DOHH2 (cell line): ENCODE results near the gene PLEKHS1.

ENCODE experiments used
- H3F3A ChIP-seq: fragments of 200-600 bp; sonication (generic), shearing (Covaris generic); 2 replicates; pipeline ENCODE4 v1.6.0; 2016; ENCODE audit warnings: antibody characterized with exemption, mild to moderate bottlenecking; ENCODE audit not compliant: control insufficient read depth, insufficient read depth
- H3K27ac ChIP-seq: fragments of 200-600 bp; sonication (generic); 2 replicates; pipeline ENCODE4 v1.5.1; 2014; ENCODE audit warnings: low read depth, mild to moderate bottlenecking, low read length, moderate library complexity
- H3K27me3 ChIP-seq: fragments of 200-600 bp; sonication (generic); 2 replicates; pipeline ENCODE4 v1.6.1; 2014; ENCODE audit warnings: mild to moderate bottlenecking, low read length, mixed read lengths; ENCODE audit not compliant: control insufficient read depth
- H3K36me3 ChIP-seq: fragments of 200-600 bp; sonication (generic); 2 replicates; pipeline ENCODE4 v1.6.1; 2014; ENCODE audit warnings: mild to moderate bottlenecking, low read length, moderate library complexity, mixed read lengths; ENCODE audit not compliant: control insufficient read depth
- H3K4me1 ChIP-seq: fragments of 200-600 bp; sonication (generic); 2 replicates; pipeline ENCODE4 v1.6.1; 2014; ENCODE audit warnings: mild to moderate bottlenecking, low read length, mixed read lengths; ENCODE audit not compliant: control insufficient read depth
- H3K4me2 ChIP-seq: fragments of 200-600 bp; sonication (generic); 2 replicates; pipeline ENCODE4 v1.6.0; 2014; ENCODE audit warnings: mild to moderate bottlenecking, low read length, moderate library complexity
- H3K4me3 ChIP-seq: fragments of 200-600 bp; sonication (generic); 2 replicates; pipeline ENCODE4 v1.5.1; 2014; ENCODE audit warnings: mild to moderate bottlenecking, low read length, mixed read lengths
- H3K79me2 ChIP-seq: fragments of 200-600 bp; sonication (generic); 2 replicates; pipeline ENCODE4 v1.6.1; 2014; ENCODE audit warnings: mild to moderate bottlenecking, low read length, mixed read lengths; ENCODE audit not compliant: control insufficient read depth
- H3K9me2 ChIP-seq: fragments of 200-600 bp; sonication (generic); replicated peaks from 2 replicates; pipeline ENCODE4 v1.6.1; 2014; ENCODE audit warnings: mild to moderate bottlenecking, low read length, mixed read lengths; ENCODE audit not compliant: control insufficient read depth
- H3K9me3 ChIP-seq: fragments of 200-600 bp; sonication (generic); 2 replicates; pipeline ENCODE4 v1.6.1; 2014; ENCODE audit warnings: antibody characterized with exemption, low read length, mixed read lengths; ENCODE audit not compliant: control insufficient read depth, insufficient read depth
- H4K20me1 ChIP-seq: fragments of 200-600 bp; sonication (generic); 2 replicates; pipeline ENCODE4 v1.6.0; 2014; ENCODE audit warnings: low read depth, mild to moderate bottlenecking, antibody characterized with exemption, low read length, moderate library complexity; ENCODE audit not compliant: control insufficient read depth, insufficient read depth
- CTCF ChIP-seq: fragments of 200-600 bp; sonication (generic); IDR thresholded peaks from one replicate; pipeline ENCODE4 v1.5.1; 2014; ENCODE audit warnings: antibody characterized with exemption, mild to moderate bottlenecking, low read depth, low read length; ENCODE audit not compliant: poor library complexity, severe bottlenecking
- EZH2phosphoT487 ChIP-seq: fragments of 200-600 bp; sonication (generic); IDR thresholded peaks from 2 replicates; pipeline ENCODE4 v1.6.1; 2017; ENCODE audit warnings: borderline replicate concordance, mild to moderate bottlenecking, antibody characterized with exemption, low read length, moderate library complexity, mixed read lengths

Gene PLEKHS1

GRCh38 chr10:113739577-113739976, 11.9 kb upstream of the PLEKHS1 start:
- H3K4me3 ChIP-seq = no peak overlapping the region
- H3K27me3 ChIP-seq = peaks cover 4% of the 10 kb centered on the region
- H3K9me3 ChIP-seq = no peaks in the 10 kb centered on the region
- H4K20me1 ChIP-seq = no peaks in the 10 kb centered on the region
- no peaks in the 10 kb centered on the region for H3K36me3 ChIP-seq
- H3F3A ChIP-seq = no peaks in the 10 kb centered on the region
- H3K4me2 ChIP-seq = no peak overlapping the region
- H3K9me2 ChIP-seq = no peaks in the 10 kb centered on the region
- H3K27ac ChIP-seq = no peak overlapping the region
- no peaks in the 10 kb centered on the region for H3K79me2 ChIP-seq
- H3K4me1 ChIP-seq = no peaks in the 10 kb centered on the region
- TF ChIP-seq EZH2phosphoT487 (no peak), CTCF (no peak)

GRCh38 chr10:113740850-113741249, 10.6 kb upstream of the PLEKHS1 start:
- H3K79me2 ChIP-seq = no peaks in the 10 kb centered on the region
- no peaks in the 10 kb centered on the region for H3K36me3 ChIP-seq
- H3K27me3 ChIP-seq = peaks cover 4% of the 10 kb centered on the region
- TF ChIP-seq EZH2phosphoT487 (no peak), CTCF (no peak)
- H3F3A ChIP-seq = no peaks in the 10 kb centered on the region
- no peak overlapping the region for H3K4me2 ChIP-seq
- no peaks in the 10 kb centered on the region for H3K4me1 ChIP-seq
- H3K9me3 ChIP-seq = no peaks in the 10 kb centered on the region
- H3K4me3 ChIP-seq = no peak overlapping the region
- H3K27ac ChIP-seq = no peak overlapping the region
- no peaks in the 10 kb centered on the region for H3K9me2 ChIP-seq
- no peaks in the 10 kb centered on the region for H4K20me1 ChIP-seq

- TF ChIP-seq CTCF (no peak), EZH2phosphoT487 (no peak)
- Histone ChIP-seq H3K27me3 (peaks cover 4% of the 10 kb centered on the region), H3F3A (no peaks in the 10 kb centered on the region), H3K27ac (no peak overlapping the region), H3K36me3 (no peaks in the 10 kb centered on the region), H3K9me3 (no peaks in the 10 kb centered on the region), H3K4me3 (no peak overlapping the region), H3K79me2 (no peaks in the 10 kb centered on the region), H3K4me2 (no peak overlapping the region), H4K20me1 (no peaks in the 10 kb centered on the region), H3K9me2 (no peaks in the 10 kb centered on the region), H3K4me1 (no peaks in the 10 kb centered on the region)
Measured at GRCh38 chr10:113742466-113742865, 9.0 kb upstream of the PLEKHS1 start.

DNA sequence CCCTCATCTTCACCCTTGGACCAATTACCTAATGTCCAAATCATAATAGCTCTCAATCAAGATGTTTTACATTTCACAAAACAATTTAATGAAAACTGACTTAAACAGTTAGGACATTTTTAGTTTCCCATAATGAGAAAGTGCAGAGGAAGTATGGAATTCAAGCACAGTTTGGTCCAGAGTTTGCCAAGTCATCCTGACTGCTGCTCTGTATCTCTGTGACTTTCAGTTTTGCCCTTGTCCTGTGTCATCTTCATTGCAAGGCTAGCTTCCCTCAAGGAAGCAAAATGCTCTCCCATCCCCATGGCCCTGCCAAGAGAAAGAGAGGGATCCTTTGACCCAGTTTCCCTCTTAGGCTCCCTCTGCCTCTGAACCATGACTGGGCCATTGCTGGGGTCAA, 7.9 kb upstream of the PLEKHS1 start:
- Histone ChIP-seq H3K4me1 (no peaks in the 10 kb centered on the region), H3K27me3 (peaks cover 4% of the 10 kb centered on the region), H3K79me2 (no peaks in the 10 kb centered on the region), H4K20me1 (no peaks in the 10 kb centered on the region), H3K4me3 (no peak overlapping the region), H3K36me3 (no peaks in the 10 kb centered on the region), H3F3A (no peaks in the 10 kb centered on the region), H3K27ac (no peak overlapping the region), H3K4me2 (no peak overlapping the region), H3K9me3 (no peaks in the 10 kb centered on the region), H3K9me2 (no peaks in the 10 kb centered on the region)
- TF ChIP-seq EZH2phosphoT487 (no peak), CTCF (no peak)
